Measurements from ENCODE around the gene MARCHF7. TPM values are rescaled to one million over a fixed set of nuclear protein-coding genes. Genes with fewer than 3 reads are reported as not detected.

Gene MARCHF7
- polyA plus RNA-seq, 1 experiment: 76.1 TPM

- ChIA-PET POLR2A (no interaction called here), CTCF (no interaction called here)
These were observed 28.5 kb upstream of the MARCHF7 start for GRCh38 chr2:159683817-159684216.

DNA sequence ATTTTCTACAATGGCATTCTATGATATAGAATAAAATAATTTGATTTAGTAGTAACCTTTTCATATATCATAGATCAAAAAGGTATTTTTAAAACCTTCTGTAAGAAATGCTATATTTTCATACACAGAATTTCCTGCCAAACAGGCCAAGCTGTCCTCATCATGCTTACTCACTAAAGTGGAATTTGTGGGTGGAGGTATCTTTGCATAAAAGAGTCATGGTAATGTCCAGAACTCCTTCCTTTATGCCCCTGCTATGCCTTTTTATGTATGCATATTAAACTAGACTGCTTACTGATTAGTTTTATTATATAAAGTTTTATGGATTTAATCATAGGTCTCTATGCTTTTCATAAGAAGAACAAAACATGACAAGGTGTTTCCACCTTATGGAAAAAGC, 27.5 kb upstream of the MARCHF7 start:
- Histone ChIP-seq H3K27me3 (ENCODE audit: control insufficient read depth, insufficient read depth, low read length) (no peaks in the 10 kb centered on the region), H3K27ac (ENCODE audit: low read depth, low read length) (no peak overlapping the region), H3K4me3 (ENCODE audit: low read depth, low read length) (no peak overlapping the region), H3K9me3 (ENCODE audit: control insufficient read depth, insufficient read depth, low read length) (no peaks in the 10 kb centered on the region)
- CTCF ChIA-PET: no interaction called here
- DNase-seq (ENCODE audit: low read depth, low spot score): peak; percentile 13
- POLR2A ChIA-PET: interaction anchor here (0.6 kb wide), 1 partner anchor 399 kb away, joined by 3 read pairs; no protein-coding TSS in a partner anchor
- no peak for TF ChIP-seq CTCF (IDR thresholded peaks at IDR 0.05; ENCODE audit: low read depth, low read length)

More at GRCh38 chr2:159683817-159684216, 28.5 kb upstream of the MARCHF7 start:
- Histone ChIP-seq H3K4me3 (ENCODE audit: low read depth, low read length) (no peak overlapping the region), H3K9me3 (ENCODE audit: control insufficient read depth, insufficient read depth, low read length) (no peaks in the 10 kb centered on the region), H3K27ac (ENCODE audit: low read depth, low read length) (no peak overlapping the region), H3K27me3 (ENCODE audit: control insufficient read depth, insufficient read depth, low read length) (no peaks in the 10 kb centered on the region)
- DNase-seq (ENCODE audit: low read depth, low spot score): no peak
- TF ChIP-seq CTCF (IDR thresholded peaks at IDR 0.05; ENCODE audit: low read depth, low read length): no peak

DNA sequence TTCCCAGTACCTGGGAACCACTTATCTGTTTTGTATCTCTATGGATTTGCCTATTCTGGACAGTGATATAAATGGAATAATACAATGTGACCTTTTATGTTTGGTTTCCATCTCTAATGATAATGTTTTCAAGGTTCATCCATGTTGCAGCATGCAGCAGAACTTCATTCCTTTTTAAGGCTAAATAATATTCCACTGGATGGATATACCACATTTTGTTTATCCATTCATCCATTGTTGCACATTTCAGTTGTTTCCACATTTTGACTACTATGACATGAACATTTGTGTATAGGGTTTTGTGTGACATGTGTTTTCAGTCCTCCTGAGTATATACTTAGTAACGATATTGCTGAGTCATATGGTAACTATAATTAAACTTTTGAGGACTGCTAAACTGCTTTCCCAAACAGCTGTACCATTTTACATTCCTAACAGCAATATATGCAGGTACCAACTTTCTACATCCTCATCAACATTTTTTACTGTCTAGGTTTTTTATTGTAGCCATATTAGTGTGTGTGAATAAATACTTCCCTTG, 17.7 kb upstream of the MARCHF7 start:
- Histone ChIP-seq H3K27ac (ENCODE audit: low read depth, low read length) (no peak overlapping the region), H3K27me3 (ENCODE audit: control insufficient read depth, insufficient read depth, low read length) (no peaks in the 10 kb centered on the region), H3K4me3 (ENCODE audit: low read depth, low read length) (no peak overlapping the region), H3K9me3 (ENCODE audit: control insufficient read depth, insufficient read depth, low read length) (no peaks in the 10 kb centered on the region)
- TF ChIP-seq CTCF (IDR thresholded peaks at IDR 0.05; ENCODE audit: low read depth, low read length): no peak
- no peak for DNase-seq (ENCODE audit: low read depth, low spot score)
- ChIA-PET CTCF (no interaction called here), POLR2A (no interaction called here)

- Histone ChIP-seq H3K9me3 (ENCODE audit: control insufficient read depth, insufficient read depth, low read length) (no peaks in the 10 kb centered on the region), H3K27me3 (ENCODE audit: control insufficient read depth, insufficient read depth, low read length) (no peaks in the 10 kb centered on the region), H3K4me3 (ENCODE audit: low read depth, low read length) (no peak overlapping the region), H3K27ac (ENCODE audit: low read depth, low read length) (no peak overlapping the region)
- POLR2A ChIA-PET: no interaction called here
- CTCF ChIA-PET: no interaction called here
- TF ChIP-seq CTCF (IDR thresholded peaks at IDR 0.05; ENCODE audit: low read depth, low read length): no peak
- no peak for DNase-seq (ENCODE audit: low read depth, low spot score)
These were observed 16.4 kb upstream of the MARCHF7 start for GRCh38 chr2:159695795-159696448.

DNA sequence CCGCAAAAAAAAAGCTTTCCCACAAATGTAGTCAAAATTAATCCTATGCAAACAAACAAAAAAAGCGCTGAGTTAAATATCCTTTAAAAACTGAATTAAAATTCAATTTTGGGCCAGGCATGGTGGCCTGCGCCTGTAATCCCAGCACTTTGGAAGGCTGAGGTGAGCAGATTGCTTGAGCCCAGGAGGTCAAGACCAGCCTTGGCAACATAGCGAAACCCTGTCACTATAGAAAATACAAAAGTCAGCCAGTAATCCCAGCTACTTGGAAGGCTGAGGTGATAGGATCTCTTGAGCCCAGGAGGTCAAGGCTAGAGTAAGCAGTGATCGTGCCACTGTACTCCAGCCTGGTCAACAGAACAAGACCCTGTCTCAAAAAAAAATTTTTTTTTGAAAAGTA, 8.8 kb upstream of the MARCHF7 start:
- ChIA-PET POLR2A (interaction anchor here (1.3 kb wide), 1 partner anchor 8 kb away, joined by 8 read pairs; the partner anchor contains the start of gene MARCHF7), CTCF (no interaction called here)
- TF ChIP-seq CTCF (IDR thresholded peaks at IDR 0.05; ENCODE audit: low read depth, low read length): no peak
- Histone ChIP-seq H3K9me3 (ENCODE audit: control insufficient read depth, insufficient read depth, low read length) (no peaks in the 10 kb centered on the region), H3K27ac (ENCODE audit: low read depth, low read length) (no peak overlapping the region), H3K4me3 (ENCODE audit: low read depth, low read length) (no peak overlapping the region), H3K27me3 (ENCODE audit: control insufficient read depth, insufficient read depth, low read length) (no peaks in the 10 kb centered on the region)
- DNase-seq (ENCODE audit: low read depth, low spot score): no peak

All from AG04450 (cell line).